ENCODE data around the gene SHMT1.

The SHMT1 gene

DNA sequence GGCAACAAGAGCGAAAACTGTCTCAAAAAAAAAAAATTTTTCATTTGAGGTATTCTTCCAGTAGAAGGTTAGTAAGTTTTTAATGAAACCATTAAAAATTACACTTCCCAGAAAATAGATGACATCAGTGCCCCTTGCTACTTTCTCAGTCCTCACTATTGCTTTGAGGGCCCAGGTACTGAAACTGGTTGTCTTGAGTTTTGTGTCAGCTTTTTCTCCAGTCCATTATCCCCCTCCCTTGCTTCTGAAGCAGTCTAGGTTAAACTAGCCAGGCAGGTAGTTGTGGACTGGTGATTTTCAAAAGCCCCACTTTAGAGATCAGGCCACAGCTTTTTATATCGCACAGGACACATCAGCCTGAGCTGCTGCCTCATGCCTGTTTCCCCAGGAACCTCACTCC is 37.3 kb downstream of the SHMT1 start:
- Histone ChIP-seq H2AFZ (ENCODE audit: low read depth) (no peak overlapping the region), H3K4me2 (peak overlapping the region; percentile 43), H3K36me3 (ENCODE audit: insufficient read depth) (no peaks in the 10 kb centered on the region), H3K4me3 (IDR thresholded peaks at IDR 0.05; ENCODE audit: insufficient read depth, low read depth, low read length) (no peak overlapping the region), H4K20me1 (ENCODE audit: insufficient read depth) (no peaks in the 10 kb centered on the region), H3K4me1 (ENCODE audit: low read depth, poor library complexity, severe bottlenecking) (peaks cover 100% of the 10 kb centered on the region), H3K27me3 (ENCODE audit: insufficient read depth, low read depth) (no peaks in the 10 kb centered on the region), H3K9ac (peak overlapping the region; percentile 36; the same call in 1 of the 2 replicates), H3K27ac (peak overlapping the region; percentile 88), H3K79me2 (ENCODE audit: insufficient read depth, low read depth) (no peaks in the 10 kb centered on the region)
- TF ChIP-seq, protein P1, sequence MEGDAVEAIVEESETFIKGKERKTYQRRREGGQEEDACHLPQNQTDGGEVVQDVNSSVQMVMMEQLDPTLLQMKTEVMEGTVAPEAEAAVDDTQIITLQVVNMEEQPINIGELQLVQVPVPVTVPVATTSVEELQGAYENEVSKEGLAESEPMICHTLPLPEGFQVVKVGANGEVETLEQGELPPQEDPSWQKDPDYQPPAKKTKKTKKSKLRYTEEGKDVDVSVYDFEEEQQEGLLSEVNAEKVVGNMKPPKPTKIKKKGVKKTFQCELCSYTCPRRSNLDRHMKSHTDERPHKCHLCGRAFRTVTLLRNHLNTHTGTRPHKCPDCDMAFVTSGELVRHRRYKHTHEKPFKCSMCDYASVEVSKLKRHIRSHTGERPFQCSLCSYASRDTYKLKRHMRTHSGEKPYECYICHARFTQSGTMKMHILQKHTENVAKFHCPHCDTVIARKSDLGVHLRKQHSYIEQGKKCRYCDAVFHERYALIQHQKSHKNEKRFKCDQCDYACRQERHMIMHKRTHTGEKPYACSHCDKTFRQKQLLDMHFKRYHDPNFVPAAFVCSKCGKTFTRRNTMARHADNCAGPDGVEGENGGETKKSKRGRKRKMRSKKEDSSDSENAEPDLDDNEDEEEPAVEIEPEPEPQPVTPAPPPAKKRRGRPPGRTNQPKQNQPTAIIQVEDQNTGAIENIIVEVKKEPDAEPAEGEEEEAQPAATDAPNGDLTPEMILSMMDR (conservative IDR thresholded peaks at IDR 0.05; ENCODE audit: low read depth, low read length) = no peak

DNA sequence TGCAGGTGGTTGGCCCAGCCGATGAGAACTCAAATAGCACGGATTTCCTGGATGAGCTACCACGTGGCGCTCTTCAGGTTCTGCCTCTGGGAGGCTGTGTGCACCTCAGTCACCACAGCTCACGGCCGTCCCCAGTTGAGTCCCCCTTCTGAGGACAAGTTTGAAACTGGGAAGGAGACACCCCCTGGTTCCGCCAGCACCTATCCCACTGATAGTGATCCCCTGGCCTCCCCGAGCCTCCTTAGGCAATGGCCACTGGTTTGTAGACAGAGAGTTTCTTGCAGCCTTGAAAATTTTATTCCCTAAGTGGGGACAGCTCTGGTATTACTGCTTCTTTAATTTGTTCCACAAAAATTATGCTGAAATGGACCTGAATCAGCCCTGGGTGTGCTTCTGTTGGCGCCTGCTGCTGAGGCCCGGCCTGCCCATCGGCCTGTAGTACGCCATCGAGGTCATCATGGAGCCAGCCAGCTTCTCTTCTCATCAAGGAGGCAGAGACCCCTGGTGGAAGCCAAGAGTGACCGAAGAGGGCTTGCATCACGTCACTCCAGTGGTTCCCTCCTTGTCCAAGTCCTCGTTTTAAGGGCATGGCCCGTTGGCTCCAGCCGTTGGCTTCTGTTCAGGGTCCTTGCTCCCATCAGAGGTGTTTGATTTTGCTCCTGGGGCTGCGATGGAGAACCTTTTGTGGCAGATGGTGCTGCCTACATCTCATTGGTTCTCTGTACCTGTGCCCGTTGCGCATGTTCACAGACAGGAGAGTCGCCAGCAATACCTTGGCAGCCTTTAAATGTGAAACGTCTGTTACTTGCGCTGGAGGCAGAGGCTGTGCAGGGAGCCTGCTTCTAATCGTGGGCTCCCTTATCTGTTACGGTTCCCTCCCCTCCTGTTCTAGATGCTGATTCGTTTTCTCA is 39.0 kb downstream of the SHMT1 start:
- Histone ChIP-seq H2AFZ (ENCODE audit: low read depth) (no peak overlapping the region), H3K79me2 (ENCODE audit: insufficient read depth, low read depth) (no peaks in the 10 kb centered on the region; the same call in 1 of the 2 replicates), H3K27ac (peak overlapping the region; percentile 88), H3K4me1 (ENCODE audit: low read depth, poor library complexity, severe bottlenecking) (peaks cover 100% of the 10 kb centered on the region), H3K27me3 (ENCODE audit: insufficient read depth, low read depth) (no peaks in the 10 kb centered on the region), H3K36me3 (ENCODE audit: insufficient read depth) (no peaks in the 10 kb centered on the region), H3K4me3 (IDR thresholded peaks at IDR 0.05; ENCODE audit: insufficient read depth, low read depth, low read length) (no peak overlapping the region), H3K9ac (no peak overlapping the region; the same call in 1 of the 2 replicates), H4K20me1 (ENCODE audit: insufficient read depth) (no peaks in the 10 kb centered on the region), H3K4me2 (peak overlapping the region; percentile 43)
- TF ChIP-seq, protein P1 (conservative IDR thresholded peaks at IDR 0.05; ENCODE audit: low read depth, low read length) = no peak

DNA sequence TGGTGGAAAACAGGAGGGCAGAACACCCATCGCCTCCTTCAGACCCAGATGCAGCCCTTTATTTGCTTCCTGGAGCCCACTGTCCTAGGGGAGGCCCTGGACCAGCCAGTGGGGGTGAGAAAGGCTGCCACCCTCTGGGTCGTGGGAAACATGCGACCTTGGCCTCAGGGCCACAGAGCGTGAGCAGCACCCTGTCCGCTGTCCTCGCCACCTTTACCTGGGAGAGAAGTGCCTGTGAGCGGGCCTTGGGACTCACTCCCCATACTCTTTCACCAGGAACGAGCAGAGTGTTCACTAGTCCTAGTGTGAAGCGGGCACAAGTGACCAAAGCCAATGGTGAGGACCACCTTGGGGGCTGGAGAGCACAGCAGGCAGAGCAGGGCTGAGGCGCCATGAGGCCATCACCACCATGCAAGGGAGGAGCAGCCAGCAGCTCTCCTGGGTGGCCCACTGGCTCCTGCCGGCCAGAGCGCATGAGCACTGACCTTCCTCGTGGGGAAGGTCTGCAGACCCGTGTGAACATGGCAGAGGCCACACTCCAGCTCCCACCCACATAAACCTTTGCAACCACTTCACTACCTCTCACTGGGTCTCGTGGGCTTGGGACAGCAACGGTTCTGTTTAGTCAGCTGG is 39.7 kb downstream of the SHMT1 start:
- Histone ChIP-seq H3K4me1 (ENCODE audit: low read depth, poor library complexity, severe bottlenecking) (peaks cover 94% of the 10 kb centered on the region), H4K20me1 (ENCODE audit: insufficient read depth) (no peaks in the 10 kb centered on the region), H2AFZ (ENCODE audit: low read depth) (no peak overlapping the region), H3K4me2 (no peak overlapping the region), H3K4me3 (IDR thresholded peaks at IDR 0.05; ENCODE audit: insufficient read depth, low read depth, low read length) (no peak overlapping the region), H3K36me3 (ENCODE audit: insufficient read depth) (no peaks in the 10 kb centered on the region), H3K27me3 (ENCODE audit: insufficient read depth, low read depth) (no peaks in the 10 kb centered on the region), H3K27ac (peak overlapping the region; percentile 59; the same call in 1 of the 2 replicates), H3K9ac (no peak overlapping the region), H3K79me2 (ENCODE audit: insufficient read depth, low read depth) (no peaks in the 10 kb centered on the region; the same call in 1 of the 2 replicates)
- TF ChIP-seq, protein P1 (conservative IDR thresholded peaks at IDR 0.05; ENCODE audit: low read depth, low read length) = no peak

DNA sequence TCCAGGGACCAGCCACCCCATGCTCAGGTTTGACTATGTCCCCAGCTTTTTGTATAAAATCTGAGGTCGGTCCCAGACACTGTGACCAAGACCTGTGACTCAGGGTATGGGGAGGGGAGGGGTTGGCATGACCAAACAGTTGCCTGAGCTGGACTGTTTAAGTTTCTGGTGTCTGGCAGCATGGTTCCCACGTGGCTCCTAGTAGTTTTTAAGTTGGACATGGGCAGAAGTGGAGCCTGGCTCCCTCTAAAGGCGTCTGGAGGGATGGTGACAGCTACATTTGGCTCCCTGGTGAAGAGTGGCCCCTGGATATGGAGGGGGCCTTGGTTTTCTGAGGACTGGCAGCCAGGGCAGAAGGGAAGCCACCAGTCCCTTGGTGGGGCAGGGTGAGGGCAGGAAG is 40.3 kb downstream of the SHMT1 start:
- Histone ChIP-seq H3K27ac (peak overlapping the region; percentile 59), H3K9ac (no peak overlapping the region), H3K36me3 (ENCODE audit: insufficient read depth) (no peaks in the 10 kb centered on the region), H3K4me2 (peak overlapping the region; percentile 46), H3K79me2 (ENCODE audit: insufficient read depth, low read depth) (no peaks in the 10 kb centered on the region; the same call in 1 of the 2 replicates), H3K27me3 (ENCODE audit: insufficient read depth, low read depth) (no peaks in the 10 kb centered on the region), H3K4me1 (ENCODE audit: low read depth, poor library complexity, severe bottlenecking) (peaks cover 93% of the 10 kb centered on the region), H3K4me3 (IDR thresholded peaks at IDR 0.05; ENCODE audit: insufficient read depth, low read depth, low read length) (no peak overlapping the region), H2AFZ (ENCODE audit: low read depth) (no peak overlapping the region), H4K20me1 (ENCODE audit: insufficient read depth) (no peaks in the 10 kb centered on the region)
- TF ChIP-seq, protein P1 (conservative IDR thresholded peaks at IDR 0.05; ENCODE audit: low read depth, low read length) = no peak; the same call in 1 of the 2 replicates
